HepG2 (cell line): ENCODE data around the gene C3orf62. TPM values are rescaled to one million over a fixed set of nuclear protein-coding genes. Genes with fewer than 3 reads are reported as not detected.

Experiments used
- ATF6 ChIP-seq: sonication (generic); formaldehyde crosslinking; conservative IDR thresholded peaks from 2 replicates; pipeline ENCODE4 v1.4.0; 2020; ENCODE audit warnings: missing genetic modification reagents
- FOSL2 ChIP-seq: sonication (generic); formaldehyde crosslinking; IDR thresholded peaks from 2 replicates; pipeline ENCODE4 v1.4.0; 2020; ENCODE audit warnings: missing genetic modification reagents
- HDAC2 ChIP-seq: sonication (generic); formaldehyde crosslinking; IDR thresholded peaks from 2 replicates; pipeline ENCODE4 v1.4.0; 2020; ENCODE audit warnings: missing genetic modification reagents
- JARID2 ChIP-seq: sonication (generic); formaldehyde crosslinking; IDR thresholded peaks from 2 replicates; pipeline ENCODE4 v1.8.1; 2023; ENCODE audit warnings: missing genetic modification reagents, inconsistent platforms; ENCODE audit not compliant: insufficient replicate concordance
- JUND ChIP-seq: sonication (generic); formaldehyde crosslinking; IDR thresholded peaks from 2 replicates; pipeline ENCODE4 v1.8.0; 2022; ENCODE audit warnings: mild to moderate bottlenecking, missing genetic modification reagents
- MNT ChIP-seq: fragments of 450-650 bp; IDR thresholded peaks from 2 replicates; pipeline ENCODE4 v1.6.1; 2016
- NRL ChIP-seq: sonication (generic); formaldehyde crosslinking; IDR thresholded peaks from 2 replicates; pipeline ENCODE4 v1.5.0; 2020; ENCODE audit warnings: missing genetic modification reagents, mild to moderate bottlenecking, moderate library complexity, borderline replicate concordance
- TCF12 ChIP-seq, 2 experiments: fragments of 450-650 bp in 1 of 2; sonication (generic) in 1 of 2; formaldehyde crosslinking in 1 of 2; IDR thresholded peaks; 2 replicates each; pipeline versions ENCODE4 v1.6.1 to v1.8.0; 2017 to 2022; ENCODE audit warnings: antibody characterized with exemption in 1 of 2, mild to moderate bottlenecking in 1 of 2, missing genetic modification reagents in 1 of 2, moderate library complexity in 1 of 2
- THAP9 ChIP-seq: sonication (generic); formaldehyde crosslinking; IDR thresholded peaks from 2 replicates; pipeline ENCODE4; 2020; ENCODE audit warnings: missing genetic modification reagents, mild to moderate bottlenecking, borderline replicate concordance
- ZBTB33 ChIP-seq: sonication (generic); formaldehyde crosslinking; IDR thresholded peaks from 2 replicates; pipeline ENCODE4 v1.4.0; 2020; ENCODE audit warnings: missing genetic modification reagents
- ZHX2 ChIP-seq, 2 experiments: sonication (generic) in 1 of 2; formaldehyde crosslinking in 1 of 2; IDR thresholded peaks; 2 replicates each; pipeline versions ENCODE4 v1.6.1 to v1.9.0; 2014 to 2022; ENCODE audit warnings: antibody characterized with exemption in 1 of 2, borderline replicate concordance in 1 of 2, inconsistent platforms in 1 of 2, low read depth in 1 of 2, missing genetic modification reagents in 1 of 2
- ZNF121 ChIP-seq: sonication (generic); formaldehyde crosslinking; IDR thresholded peaks from 2 replicates; pipeline ENCODE4 v1.5.0; 2020; ENCODE audit warnings: mild to moderate bottlenecking, missing genetic modification reagents
- ZNF75D ChIP-seq: sonication (generic); formaldehyde crosslinking; IDR thresholded peaks from 2 replicates; pipeline ENCODE4 v1.8.1; 2023; ENCODE audit warnings: missing genetic modification reagents, mild to moderate bottlenecking, borderline replicate concordance
- polyA plus RNA-seq, 8 experiments: library from polyadenylated mRNA; depleted of rRNA in 3 of 8; stranded (reverse) in 7 of 8; unstranded in 1 of 8; fragments of >200 nt; fragmentation: Illumina TruSeq in 4 of 8; extraction: Trizol in 4 of 8; gene quantifications; 2 replicates each; pipeline versions ENCODE4 v1.2.1 to v1.2.3, GENCODE V29; 2011 to 2016; ENCODE audit warnings: low read depth in 4 of 8, missing spikeins in 1 of 8, mixed read lengths in 1 of 8; ENCODE audit not compliant: insufficient read depth in 1 of 8
- total RNA-seq, 5 experiments: library from RNA; depleted of rRNA; stranded (reverse); fragments of >200 nt; fragmentation: Illumina TruSeq; extraction: Trizol; gene quantifications; 2 replicates each; pipeline ENCODE4 v1.2.3, GENCODE V29; 2016; ENCODE audit warnings: low read depth in 1 of 5

C3orf62 gene
- total and polyA plus RNA-seq, 2 of the 13 experiments (the other 11 are each of a cell fraction or from before 2014, with no cell fraction given) = 1.6 to 3.9 TPM

- TF ChIP-seq MNT (no peak), ATF6 (CRISPR knock-in tag) (no peak), ZNF75D (CRISPR knock-in tag) (no peak), FOSL2 (CRISPR knock-in tag) (peak; percentile 93), ZBTB33 (CRISPR knock-in tag) (peak; percentile 57), ZNF121 (CRISPR knock-in tag) (no peak), JUND (CRISPR knock-in tag) (peak; percentile 40; the same call in 1 of the 2 replicates), TCF12 (IDR thresholded peaks at IDR 0.05) (no peak), TCF12 (CRISPR knock-in tag; IDR thresholded peaks at IDR 0.05) (no peak), HDAC2 (CRISPR knock-in tag) (no peak), NRL (CRISPR knock-in tag) (no peak), THAP9 (CRISPR knock-in tag) (no peak), ZHX2 (IDR thresholded peaks at IDR 0.05; ENCODE audit: low read depth) (no peak), ZHX2 (CRISPR knock-in tag; IDR thresholded peaks at IDR 0.05; ENCODE audit: borderline replicate concordance) (no peak), JARID2 (CRISPR knock-in tag) (no peak)
These were observed 21.5 kb upstream of the C3orf62 start (continued) for GRCh38 chr3:49298511-49298910.
